WTC11 (cell line): ENCODE measurements around the gene ANKLE2.
A peak's percentile ranks its signal among the peaks of the same experiment; 100 is the strongest.

Experiments
- CTCF ChIP-seq: fragments of 200-600 bp; IDR thresholded peaks from 2 replicates; pipeline ENCODE4 v1.8.0; 2022; ENCODE audit warnings: antibody characterized with exemption
- ERG ChIP-seq: fragments of 250-450 bp; sonication (Bioruptor Pico); IDR thresholded peaks from 2 replicates; pipeline ENCODE4 v1.8.0; 2021; ENCODE audit warnings: mild to moderate bottlenecking
- FOXP1 ChIP-seq: sonication (generic); formaldehyde crosslinking; IDR thresholded peaks from 2 replicates; pipeline ENCODE4 v1.8.0; 2022; ENCODE audit warnings: missing genetic modification reagents, mild to moderate bottlenecking, moderate library complexity, borderline replicate concordance
- HMGA2 ChIP-seq: fragments of 250-450 bp; sonication (Bioruptor Pico); IDR thresholded peaks from 2 replicates; pipeline ENCODE4 v1.4.0; 2021; ENCODE audit warnings: mild to moderate bottlenecking, moderate library complexity
- MAX ChIP-seq: sonication (generic); formaldehyde crosslinking; IDR thresholded peaks from 2 replicates; pipeline ENCODE4 v1.8.0; 2022; ENCODE audit warnings: mild to moderate bottlenecking, missing genetic modification reagents
- NFYB ChIP-seq: sonication (generic); formaldehyde crosslinking; conservative IDR thresholded peaks from 2 replicates; pipeline ENCODE4 v1.8.0; 2022; ENCODE audit warnings: low read depth, missing genetic modification reagents
- PRDM15 ChIP-seq: sonication (generic); formaldehyde crosslinking; IDR thresholded peaks from 2 replicates; pipeline ENCODE4 v1.8.0; 2022; ENCODE audit warnings: missing genetic modification reagents
- TEAD1 ChIP-seq: sonication (generic); formaldehyde crosslinking; IDR thresholded peaks from 2 replicates; pipeline ENCODE4 v1.8.0; 2022; ENCODE audit warnings: mild to moderate bottlenecking, missing genetic modification reagents
- TEAD4 ChIP-seq: sonication (generic); formaldehyde crosslinking; IDR thresholded peaks from 2 replicates; pipeline ENCODE4 v1.8.0; 2022; ENCODE audit warnings: mild to moderate bottlenecking, missing genetic modification reagents
- ZNF416 ChIP-seq: fragments of 250-450 bp; sonication (Bioruptor Pico); IDR thresholded peaks from 2 replicates; pipeline ENCODE4 v1.9.0; 2021; ENCODE audit warnings: mild to moderate bottlenecking, inconsistent platforms

GRCh38 chr12:132774646-132775275 is 13.1 kb upstream of the ANKLE2 start:
- TF ChIP-seq FOXP1 (CRISPR knock-in tag) = no peak
- no peak for TF ChIP-seq CTCF
- TF ChIP-seq NFYB (CRISPR knock-in tag) = no peak
- no peak for TF ChIP-seq ZNF416 (CRISPR knock-in tag)
- no peak for TF ChIP-seq TEAD1 (CRISPR knock-in tag)
- TF ChIP-seq MAX = no peak
- TF ChIP-seq ERG (CRISPR knock-in tag) = no peak
- no peak for TF ChIP-seq TEAD4 (CRISPR knock-in tag)
- no peak for TF ChIP-seq HMGA2 (CRISPR knock-in tag)
- TF ChIP-seq PRDM15 = 0 out of 2 replicates have a peak, but pooled peaks have one; percentile 49
